Right atrium auricular region (tissue), 2 donors: ENCODE data around the gene HS3ST6. TPM values are rescaled to one million over a fixed set of nuclear protein-coding genes. Genes with fewer than 3 reads are reported as not detected.

ENCODE experiments used
- DNase-seq: peaks from one replicate; pipeline ENCODE4 v3.0.0-alpha.2; 2019; ENCODE audit warnings: low spot score
- H3K27ac ChIP-seq, 2 donors: fragments of 200-600 bp; sonication (generic); 1 replicate in 1 of 2; 2 replicates in 1 of 2; pipeline ENCODE4 v1.5.1; 2016 to 2019
- H3K27me3 ChIP-seq, 2 donors: fragments of 200-600 bp; sonication (generic); one replicate each; pipeline versions ENCODE4 v1.5.1 to v1.6.0; 2017 to 2019
- H3K36me3 ChIP-seq: fragments of 200-600 bp; sonication (generic); one replicate; pipeline ENCODE4 v1.5.1; 2016
- H3K4me1 ChIP-seq, 2 donors: fragments of 200-600 bp; sonication (generic); one replicate each; pipeline versions ENCODE4 v1.5.1 to v1.6.0; 2017 to 2019
- H3K4me3 ChIP-seq, 2 donors: fragments of 200-600 bp; sonication (generic); 1 replicate in 1 of 2; 2 replicates in 1 of 2; pipeline ENCODE4 v1.5.1; 2017 to 2019; ENCODE audit warnings: mild to moderate bottlenecking in 1 of 2, moderate library complexity in 1 of 2
- H3K9me3 ChIP-seq, 2 donors: fragments of 200-600 bp; sonication (generic); one replicate each; pipeline ENCODE4 v1.5.1; 2019
- CTCF ChIP-seq, 2 donors: fragments of 200-600 bp; sonication (generic); IDR thresholded peaks; one replicate each; pipeline ENCODE4 v1.5.1; 2019; ENCODE audit warnings: antibody characterized with exemption in 2 of 2
- total RNA-seq, 2 donors: library from RNA; depleted of rRNA; stranded (reverse); fragments of >200 nt; gene quantifications; one replicate each; pipeline ENCODE4 v1.1.0, GENCODE V29; 2016

Gene HS3ST6
- total RNA-seq, 2 donors from 2014 or later, result not detected

- DNase-seq, result no peak
- H3K27me3 ChIP-seq, result no peaks in the 10 kb centered on the region
- peak; percentile 41 to 72 for TF ChIP-seq CTCF (IDR thresholded peaks at IDR 0.05)
These were observed 54.3 kb downstream of the HS3ST6 start for GRCh38 chr16:1863681-1864460.

GRCh38 chr16:1862394-1862793 is 55.8 kb downstream of the HS3ST6 start:
- Histone ChIP-seq H3K27ac (no peak overlapping the region), H3K9me3 (no peaks in the 10 kb centered on the region), H3K36me3 (no peaks in the 10 kb centered on the region), H3K27me3 (no peaks in the 10 kb centered on the region), H3K4me3 (no peak overlapping the region), H3K4me1 (no peaks in the 10 kb centered on the region)
- no peak for TF ChIP-seq CTCF (IDR thresholded peaks at IDR 0.05)
- DNase-seq, result no peak

More at GRCh38 chr16:1863681-1864460, 54.3 kb downstream of the HS3ST6 start:
- H3K9me3 ChIP-seq, result no peaks in the 10 kb centered on the region
- no peaks in the 10 kb centered on the region for H3K4me1 ChIP-seq
- no peak overlapping the region for H3K4me3 ChIP-seq
- H3K36me3 ChIP-seq, result no peaks in the 10 kb centered on the region
- H3K27ac ChIP-seq, result no peak overlapping the region

GRCh38 chr16:1861730-1862129 is 56.5 kb downstream of the HS3ST6 start:
- Histone ChIP-seq H3K4me3 (no peak overlapping the region), H3K27ac (no peak overlapping the region), H3K4me1 (no peaks in the 10 kb centered on the region), H3K36me3 (no peaks in the 10 kb centered on the region), H3K27me3 (no peaks in the 10 kb centered on the region), H3K9me3 (no peaks in the 10 kb centered on the region)
- TF ChIP-seq CTCF (IDR thresholded peaks at IDR 0.05), result no peak
- no peak for DNase-seq

Other genes with a start within 250 kb of the HS3ST6 start
- gene JPT2, start 240.1 kb downstream of the HS3ST6 start, total RNA-seq, result 10 to 100 TPM; 11.7 to 16.1 TPM
- 10 to 100 TPM; 43.1 to 43.3 TPM for gene MAPK8IP3, start 212.2 kb downstream of the HS3ST6 start, total RNA-seq
- 10 to 100 TPM; 51.3 to 56.2 TPM for gene NME3, start 146.9 kb downstream of the HS3ST6 start, total RNA-seq
- 1 to 10 TPM; 3.5 to 5.0 TPM for gene EME2, start 145.6 kb downstream of the HS3ST6 start, total RNA-seq
- gene MRPS34, start 145.3 kb downstream of the HS3ST6 start, total RNA-seq, result 10 to 100 TPM; 58.8 to 77.9 TPM
- gene SPSB3, start 135.8 kb downstream of the HS3ST6 start, total RNA-seq, result 10 to 100 TPM; 41.9 to 49.0 TPM
- 10 to 100 TPM; 70.3 to 77.9 TPM for gene NUBP2, start 135.5 kb downstream of the HS3ST6 start, total RNA-seq
- gene IGFALS, start 124.7 kb downstream of the HS3ST6 start, total RNA-seq, result not detected
- gene HAGH, start 91.6 kb downstream of the HS3ST6 start, total RNA-seq, result 100 to 1,000 TPM; 208 to 227 TPM
- gene FAHD1, start 91.2 kb downstream of the HS3ST6 start, total RNA-seq, result 10 to 100 TPM; 35.8 to 59.3 TPM
- gene MEIOB, start 46.3 kb downstream of the HS3ST6 start, total RNA-seq, result not detected
- gene MSRB1, start 24.8 kb upstream of the HS3ST6 start, total RNA-seq, result 10 to 100 TPM; 13.7 to 21.9 TPM
- gene RPL3L, start 36.3 kb upstream of the HS3ST6 start, total RNA-seq, result 10 to 100 TPM; 12.3 to 74.0 TPM
- 1,000 to 10,000 TPM in 1 of 2 donors, 100 to 1,000 TPM in 1; 583 to 1,046 TPM for gene NDUFB10, start 41.1 kb upstream of the HS3ST6 start, total RNA-seq
- gene RPS2, start 46.4 kb upstream of the HS3ST6 start, total RNA-seq, result 1,000 to 10,000 TPM in 1 of 2 donors, 100 to 1,000 TPM in 1; 782 to 1,247 TPM
- not detected for gene RNF151, start 48.4 kb upstream of the HS3ST6 start, total RNA-seq
- gene TBL3, start 53.6 kb upstream of the HS3ST6 start, total RNA-seq, result 10 to 100 TPM; 22.4 to 35.6 TPM
- gene NOXO1, start 63.1 kb upstream of the HS3ST6 start, total RNA-seq, result under 1 TPM in 1 of 2 donors, not detected in 1; 0.30 TPM
- 10 to 100 TPM; 11.9 to 12.6 TPM for gene GFER, start 65.8 kb upstream of the HS3ST6 start, total RNA-seq
- gene SYNGR3, start 71.6 kb upstream of the HS3ST6 start, total RNA-seq, result 1 to 10 TPM in 1 of 2 donors, under 1 TPM in 1; 0.52 to 2.1 TPM
- gene ZNF598, start 91.4 kb upstream of the HS3ST6 start, total RNA-seq, result 10 to 100 TPM; 11.4 to 19.9 TPM
- not detected for gene NPW, start 101.4 kb upstream of the HS3ST6 start, total RNA-seq
- 100 to 1,000 TPM; 187 to 213 TPM for gene NHERF2, start 108.5 kb upstream of the HS3ST6 start, total RNA-seq
- gene NTHL1, start 129.4 kb upstream of the HS3ST6 start, total RNA-seq, result 10 to 100 TPM; 10.3 to 17.7 TPM
- 10 to 100 TPM; 42.4 to 43.2 TPM for gene TSC2, start 129.6 kb upstream of the HS3ST6 start, total RNA-seq
- gene PKD1, start 217.5 kb upstream of the HS3ST6 start, total RNA-seq, result 100 to 1,000 TPM; 218 to 276 TPM
- gene RAB26, start 230.2 kb upstream of the HS3ST6 start, total RNA-seq, result 1 to 10 TPM in 1 of 2 donors, under 1 TPM in 1; 0.31 to 1.4 TPM
- gene TRAF7, start 237.4 kb upstream of the HS3ST6 start, total RNA-seq, result 10 to 100 TPM; 16.1 to 27.0 TPM